ENCODE data around the gene ANKRD6. TPM values are rescaled to one million over a fixed set of nuclear protein-coding genes. Genes with fewer than 3 reads are reported as not detected.
"Not testable (repeated sequence)": the region's sequence is repeated elsewhere in the genome, so short reads cannot be mapped to it uniquely, and the experiment has no call there.

ANKRD6 gene
- polyA plus RNA-seq, 1 experiment, result 1.1 TPM

DNA sequence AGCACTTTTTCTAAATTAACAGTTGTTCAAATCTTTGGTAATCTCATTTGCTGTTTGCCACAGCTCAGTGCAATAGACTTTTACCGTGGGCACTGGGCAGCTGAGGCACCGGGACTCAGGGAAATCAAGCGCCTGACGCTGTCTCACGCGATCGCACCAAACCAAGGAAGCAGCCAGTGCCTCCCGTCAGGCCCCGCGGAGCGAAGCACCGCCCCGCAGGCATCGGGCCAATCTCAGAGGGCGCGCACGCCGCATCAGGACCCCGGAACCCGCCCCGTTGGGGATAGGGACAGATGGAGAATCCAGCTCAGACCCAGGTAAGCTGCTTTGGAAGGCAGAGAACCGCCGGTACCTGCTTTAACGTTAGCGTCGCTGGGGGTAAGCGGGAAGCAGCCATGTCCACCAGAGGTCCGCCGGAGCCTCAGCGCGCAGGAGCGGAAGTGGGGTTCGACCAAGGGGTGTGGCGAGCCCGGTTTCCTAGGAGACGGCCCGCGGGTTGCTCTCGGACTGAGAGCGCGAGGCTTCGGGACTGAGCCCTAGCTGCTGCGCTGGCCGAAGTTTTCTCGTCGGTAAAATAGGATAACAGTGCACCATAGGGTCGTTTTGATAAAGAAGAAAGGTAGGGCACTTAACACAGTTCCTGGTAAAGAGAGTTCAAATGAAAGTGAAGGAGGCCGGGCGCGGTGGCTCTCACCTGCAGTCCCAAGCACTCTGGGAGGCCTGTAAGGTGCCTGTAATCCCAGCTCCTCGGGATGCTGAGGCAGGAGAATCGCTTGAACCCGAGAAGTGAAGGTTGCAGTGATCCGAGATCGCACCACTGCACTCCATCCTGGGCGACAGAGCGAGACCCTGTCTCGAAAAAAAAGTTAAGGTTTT lies 205.6 kb downstream of the ANKRD6 start, which contains the start of gene LYRM2:
Gene LYRM2, minus strand, starts transcription at position 428 of the 876 bp plus-strand sequence. Its CDS starts 31 bp downstream, at position 397.
- peak; percentile 58 for DNase-seq (ENCODE audit: low read depth)
- H3K36me3 ChIP-seq (ENCODE audit: control insufficient read depth, insufficient read depth, low read length), result peaks cover 4% of the 10 kb centered on the region; the same call in 1 of the 2 replicates
- peak within 1 kb of the TSS; percentile 69 for H3K4me3 ChIP-seq (ENCODE audit: low read depth, low read length)
- TF ChIP-seq, protein P1, sequence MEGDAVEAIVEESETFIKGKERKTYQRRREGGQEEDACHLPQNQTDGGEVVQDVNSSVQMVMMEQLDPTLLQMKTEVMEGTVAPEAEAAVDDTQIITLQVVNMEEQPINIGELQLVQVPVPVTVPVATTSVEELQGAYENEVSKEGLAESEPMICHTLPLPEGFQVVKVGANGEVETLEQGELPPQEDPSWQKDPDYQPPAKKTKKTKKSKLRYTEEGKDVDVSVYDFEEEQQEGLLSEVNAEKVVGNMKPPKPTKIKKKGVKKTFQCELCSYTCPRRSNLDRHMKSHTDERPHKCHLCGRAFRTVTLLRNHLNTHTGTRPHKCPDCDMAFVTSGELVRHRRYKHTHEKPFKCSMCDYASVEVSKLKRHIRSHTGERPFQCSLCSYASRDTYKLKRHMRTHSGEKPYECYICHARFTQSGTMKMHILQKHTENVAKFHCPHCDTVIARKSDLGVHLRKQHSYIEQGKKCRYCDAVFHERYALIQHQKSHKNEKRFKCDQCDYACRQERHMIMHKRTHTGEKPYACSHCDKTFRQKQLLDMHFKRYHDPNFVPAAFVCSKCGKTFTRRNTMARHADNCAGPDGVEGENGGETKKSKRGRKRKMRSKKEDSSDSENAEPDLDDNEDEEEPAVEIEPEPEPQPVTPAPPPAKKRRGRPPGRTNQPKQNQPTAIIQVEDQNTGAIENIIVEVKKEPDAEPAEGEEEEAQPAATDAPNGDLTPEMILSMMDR (IDR thresholded peaks at IDR 0.05; ENCODE audit: insufficient read depth, low read depth, low read length), result peak; percentile 23; the same call in 1 of the 2 replicates
- CTCF ChIA-PET, result interaction anchor here (0.6 to 0.9 kb wide), 3 partner anchors 36 to 987 kb away, joined by 3 read pairs; no protein-coding TSS in a partner anchor
- H3K27me3 ChIP-seq (ENCODE audit: control insufficient read depth, insufficient read depth, low read length), result no peaks in the 10 kb centered on the region
- POLR2A ChIA-PET, result no interaction called here

- H3K4me3 ChIP-seq (ENCODE audit: low read depth, low read length), result no peak overlapping the region
- H3K27me3 ChIP-seq (ENCODE audit: control insufficient read depth, insufficient read depth, low read length), result no peaks in the 10 kb centered on the region
- DNase-seq (ENCODE audit: low read depth), result no peak
- TF ChIP-seq, protein P1 (IDR thresholded peaks at IDR 0.05; ENCODE audit: insufficient read depth, low read depth, low read length), result no peak
- ChIA-PET POLR2A (no interaction called here), CTCF (interaction anchor here (0.6 kb wide), 1 partner anchor 266 kb away, joined by 3 read pairs; no protein-coding TSS in a partner anchor)
- H3K36me3 ChIP-seq (ENCODE audit: control insufficient read depth, insufficient read depth, low read length), result peaks cover 5% of the 10 kb centered on the region; the same call in 1 of the 2 replicates
Measured at GRCh38 chr6:89640804-89641203, 207.9 kb downstream of the ANKRD6 start.

DNA sequence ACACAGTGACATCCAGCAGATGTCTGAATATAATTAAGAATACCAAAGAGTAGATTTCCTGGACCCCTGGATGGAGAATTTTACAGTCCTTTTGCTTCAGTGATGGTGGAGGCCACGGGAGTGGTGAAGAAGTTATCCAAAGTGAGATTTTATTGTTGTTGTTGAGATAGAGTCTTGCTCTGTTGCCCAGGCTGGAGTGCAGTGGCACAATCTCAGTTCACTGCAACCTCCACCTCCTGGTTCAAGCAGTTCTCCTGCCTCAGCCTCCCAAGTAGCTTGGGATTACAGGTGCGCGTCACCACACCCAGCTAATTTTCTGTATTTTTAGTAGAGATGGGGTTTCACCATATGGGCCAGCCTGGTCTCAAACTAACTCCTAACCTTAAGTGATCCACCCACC lies 208.6 kb downstream of the ANKRD6 start:
- CTCF ChIA-PET; H3K4me3 ChIP-seq (ENCODE audit: low read depth, low read length); POLR2A ChIA-PET; H3K27me3 ChIP-seq (ENCODE audit: control insufficient read depth, insufficient read depth, low read length); H3K36me3 ChIP-seq (ENCODE audit: control insufficient read depth, insufficient read depth, low read length); DNase-seq (ENCODE audit: low read depth): not testable (repeated sequence)

- TF ChIP-seq, protein P1 (IDR thresholded peaks at IDR 0.05; ENCODE audit: insufficient read depth, low read depth, low read length), result no peak
- DNase-seq (ENCODE audit: low read depth), result no peak
- no peak overlapping the region for H3K4me3 ChIP-seq (ENCODE audit: low read depth, low read length)
- no peaks in the 10 kb centered on the region for H3K27me3 ChIP-seq (ENCODE audit: control insufficient read depth, insufficient read depth, low read length)
- ChIA-PET CTCF (no interaction called here), POLR2A (no interaction called here)
- H3K36me3 ChIP-seq (ENCODE audit: control insufficient read depth, insufficient read depth, low read length), result peaks cover 6% of the 10 kb centered on the region
Measured at GRCh38 chr6:89642956-89643355, 210.0 kb downstream of the ANKRD6 start.

DNA sequence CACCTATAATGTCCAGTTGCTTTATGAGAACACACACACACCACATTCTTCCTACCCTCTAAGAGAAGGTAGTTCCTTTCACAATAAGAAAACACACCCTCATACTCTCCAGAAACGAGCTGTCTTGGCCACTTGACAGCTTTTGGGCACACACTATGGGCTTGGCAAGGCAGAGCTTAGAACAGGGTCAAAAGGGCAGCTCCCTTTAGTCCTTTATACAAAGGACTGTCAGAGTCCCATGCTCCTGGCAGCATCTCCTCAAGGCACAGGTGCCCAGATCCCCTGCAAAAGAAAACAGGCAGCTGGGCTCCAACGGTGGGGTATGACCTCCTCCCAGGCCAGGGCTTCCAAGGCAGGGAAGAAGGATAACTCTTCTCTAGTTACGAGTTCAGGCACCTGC lies 210.5 kb downstream of the ANKRD6 start:
- H3K27me3 ChIP-seq (ENCODE audit: control insufficient read depth, insufficient read depth, low read length), result no peaks in the 10 kb centered on the region
- ChIA-PET POLR2A (no interaction called here), CTCF (no interaction called here)
- H3K4me3 ChIP-seq (ENCODE audit: low read depth, low read length), result no peak overlapping the region
- no peak for DNase-seq (ENCODE audit: low read depth)
- H3K36me3 ChIP-seq (ENCODE audit: control insufficient read depth, insufficient read depth, low read length), result peaks cover 6% of the 10 kb centered on the region
- TF ChIP-seq, protein P1 (IDR thresholded peaks at IDR 0.05; ENCODE audit: insufficient read depth, low read depth, low read length), result no peak

Data from BJ (cell line).